MM.1S (cell line): ENCODE measurements around the gene ALDH3A2.

ENCODE experiments used
- DNase-seq: peaks from one replicate; pipeline ENCODE4 v3.0.0-alpha.2; 2015
- H2AFZ ChIP-seq: fragments of 300-600 bp; sonication (generic); 2 replicates; pipeline ENCODE4 v1.6.0; 2016; ENCODE audit warnings: antibody characterized with exemption, low read length
- H3F3A ChIP-seq: fragments of 300-600 bp; sonication (generic); 2 replicates; pipeline ENCODE4 v1.6.1; 2016; ENCODE audit warnings: mild to moderate bottlenecking, antibody characterized with exemption, low read length, moderate library complexity, mixed read lengths; ENCODE audit not compliant: insufficient read depth
- H3K27ac ChIP-seq: fragments of 300-600 bp; sonication (generic); 2 replicates; pipeline ENCODE4 v1.5.1; 2016; ENCODE audit warnings: mild to moderate bottlenecking, low read length
- H3K27me3 ChIP-seq: fragments of 300-600 bp; sonication (generic); replicated peaks from 2 replicates; pipeline ENCODE4 v1.6.0; 2016; ENCODE audit warnings: low read length; ENCODE audit not compliant: insufficient read depth
- H3K36me3 ChIP-seq: fragments of 300-600 bp; sonication (generic); replicated peaks from 2 replicates; pipeline ENCODE4 v1.6.1; 2016; ENCODE audit warnings: mild to moderate bottlenecking, low read length, mixed read lengths; ENCODE audit not compliant: insufficient read depth
- H3K4me1 ChIP-seq: fragments of 300-600 bp; sonication (generic); 2 replicates; pipeline ENCODE4 v1.6.1; 2016; ENCODE audit warnings: low read length, mixed read lengths
- H3K4me2 ChIP-seq: fragments of 300-600 bp; sonication (generic); 2 replicates; pipeline ENCODE4 v1.6.0; 2016; ENCODE audit warnings: low read depth, low read length
- H3K4me3 ChIP-seq: fragments of 300-600 bp; sonication (generic); 2 replicates; pipeline ENCODE4 v1.5.1; 2016; ENCODE audit warnings: low read length, mixed read lengths
- H3K79me2 ChIP-seq: fragments of 300-600 bp; sonication (generic); 2 replicates; pipeline ENCODE4 v1.6.1; 2016; ENCODE audit warnings: mixed run types, low read length, mixed read lengths
- H3K9ac ChIP-seq: fragments of 300-600 bp; sonication (generic); 2 replicates; pipeline ENCODE4 v1.6.1; 2016; ENCODE audit warnings: low read length, mixed read lengths
- H3K9me2 ChIP-seq: fragments of 300-600 bp; sonication (generic); replicated peaks from 2 replicates; pipeline ENCODE4 v1.6.1; 2016; ENCODE audit warnings: mild to moderate bottlenecking, low read length, mixed read lengths; ENCODE audit not compliant: insufficient read depth
- H3K9me3 ChIP-seq: fragments of 300-600 bp; sonication (generic); replicated peaks from 2 replicates; pipeline ENCODE4 v1.6.1; 2016; ENCODE audit warnings: mild to moderate bottlenecking, low read length, mixed read lengths; ENCODE audit not compliant: insufficient read depth
- H4K20me1 ChIP-seq: fragments of 300-600 bp; sonication (generic); 2 replicates; pipeline ENCODE4 v1.6.1; 2016; ENCODE audit warnings: mild to moderate bottlenecking, low read length, moderate library complexity, mixed read lengths; ENCODE audit not compliant: insufficient read depth
- CTCF ChIP-seq: fragments of 300-600 bp; sonication (generic); IDR thresholded peaks from 2 replicates; pipeline ENCODE4 v1.5.1; 2016; ENCODE audit warnings: antibody characterized with exemption, low read length, mixed read lengths
- EZH2 ChIP-seq: fragments of 300-600 bp; sonication (generic); optimal IDR thresholded peaks from 2 replicates; pipeline ENCODE3; 2017; ENCODE audit warnings: low read depth, mild to moderate bottlenecking, antibody characterized with exemption, low read length, mixed read lengths
- EZH2phosphoT487 ChIP-seq: fragments of 300-600 bp; sonication (generic); IDR thresholded peaks from 2 replicates; pipeline ENCODE4 v1.6.1; 2018; ENCODE audit warnings: antibody characterized with exemption, low read length

ALDH3A2 gene

GRCh38 chr17:19619705-19620325, 28.7 kb upstream of the ALDH3A2 start:
- Histone ChIP-seq H3K9me3 (no peaks in the 10 kb centered on the region), H3K9me2 (no peaks in the 10 kb centered on the region), H3K4me3 (no peak overlapping the region), H4K20me1 (no peaks in the 10 kb centered on the region), H3K27ac (no peak overlapping the region), H3K9ac (no peak overlapping the region), H3K36me3 (no peaks in the 10 kb centered on the region), H3K27me3 (no peaks in the 10 kb centered on the region), H3K4me2 (no peak overlapping the region), H3K4me1 (no peaks in the 10 kb centered on the region), H2AFZ (no peak overlapping the region), H3K79me2 (no peaks in the 10 kb centered on the region), H3F3A (no peaks in the 10 kb centered on the region)
- TF ChIP-seq EZH2 (no peak), EZH2phosphoT487 (no peak), CTCF (no peak)
- no peak for DNase-seq

DNA sequence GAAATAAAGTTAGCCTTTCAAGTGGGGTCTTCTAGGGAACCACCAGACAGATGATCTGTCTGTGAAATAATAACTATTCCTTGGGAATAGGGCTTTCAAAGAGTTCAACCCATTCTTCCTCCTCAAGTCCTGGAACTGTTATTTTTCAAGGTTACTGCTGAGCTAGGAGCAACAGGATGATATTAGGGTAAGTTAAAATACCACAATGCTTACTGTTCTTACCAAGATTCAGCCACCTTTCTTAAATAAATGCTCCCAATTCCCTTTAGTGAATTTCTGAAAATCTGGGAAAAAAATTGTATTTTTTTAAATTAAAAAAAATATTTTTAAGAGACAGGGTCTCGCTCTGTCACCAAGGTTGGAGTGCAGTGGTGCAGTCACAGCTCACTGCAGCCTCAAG, 26.9 kb upstream of the ALDH3A2 start:
- DNase-seq = no peak
- H2AFZ ChIP-seq = no peak overlapping the region
- no peaks in the 10 kb centered on the region for H3K9me2 ChIP-seq
- no peaks in the 10 kb centered on the region for H3K9me3 ChIP-seq
- H3K4me1 ChIP-seq = no peaks in the 10 kb centered on the region
- H3K4me3 ChIP-seq = no peak overlapping the region
- H3K9ac ChIP-seq = no peak overlapping the region
- no peak overlapping the region for H3K27ac ChIP-seq
- no peaks in the 10 kb centered on the region for H3K79me2 ChIP-seq
- H4K20me1 ChIP-seq = no peaks in the 10 kb centered on the region
- H3F3A ChIP-seq = no peaks in the 10 kb centered on the region
- no peaks in the 10 kb centered on the region for H3K36me3 ChIP-seq
- no peaks in the 10 kb centered on the region for H3K27me3 ChIP-seq
- no peak overlapping the region for H3K4me2 ChIP-seq
- TF ChIP-seq CTCF = no peak
- no peak for TF ChIP-seq EZH2
- TF ChIP-seq EZH2phosphoT487 = no peak

- no peak for DNase-seq
- Histone ChIP-seq H2AFZ (no peak overlapping the region), H3K27me3 (no peaks in the 10 kb centered on the region), H3K9me2 (no peaks in the 10 kb centered on the region), H3K4me1 (no peaks in the 10 kb centered on the region), H3K79me2 (no peaks in the 10 kb centered on the region), H3K36me3 (no peaks in the 10 kb centered on the region), H3F3A (no peaks in the 10 kb centered on the region), H3K27ac (no peak overlapping the region), H3K9me3 (no peaks in the 10 kb centered on the region), H3K4me3 (no peak overlapping the region), H3K9ac (no peak overlapping the region), H3K4me2 (no peak overlapping the region), H4K20me1 (no peaks in the 10 kb centered on the region)
- TF ChIP-seq EZH2 (no peak), EZH2phosphoT487 (no peak), CTCF (no peak)
Measured at GRCh38 chr17:19626079-19626478, 22.5 kb upstream of the ALDH3A2 start.
